A673 (cell line): ENCODE results near the gene NDC80. TPM values are rescaled to one million over a fixed set of nuclear protein-coding genes. Genes with fewer than 3 reads are reported as not detected.

Experiments used
- BruUV-seq: library from RNA; stranded (reverse); fragments of 400-500 nt; replicated peaks from 2 replicates; lab custom pipeline; 2021; lab: Mats Ljungman, UMichigan
- CTCF ChIA-PET: fragments of 300-600 bp; sonication (Branson Sonifier 250); formaldehyde crosslinking; loops from one replicate; lab custom pipeline; 2022; ENCODE audit warnings: antibody characterized with exemption; lab: Charles Lee
- POLR2A ChIA-PET: fragments of 300-600 bp; sonication (Branson Sonifier 250); formaldehyde crosslinking; loops from one replicate; lab custom pipeline; 2022; ENCODE audit warnings: antibody characterized with exemption; ENCODE audit not compliant: low non-redundant PET; lab: Charles Lee
- DNase-seq: peaks from one replicate; pipeline ENCODE4 v3.0.0-alpha.2; 2015; ENCODE audit warnings: low spot score
- H3K27ac ChIP-seq: fragments of 200-600 bp; sonication (generic); 2 replicates; pipeline ENCODE4 v1.5.1; 2016; ENCODE audit warnings: mixed run types, low read depth, mild to moderate bottlenecking, mixed read lengths, antibody characterized with exemption, low read length; ENCODE audit not compliant: poor library complexity, severe bottlenecking
- H3K27me3 ChIP-seq: fragments of 200-600 bp; sonication (generic); replicated peaks from 2 replicates; pipeline ENCODE4 v1.6.1; 2017; ENCODE audit warnings: mixed run types, low read depth, mild to moderate bottlenecking, mixed read lengths, antibody characterized with exemption, low read length; ENCODE audit not compliant: insufficient read depth, poor library complexity
- H3K36me3 ChIP-seq: fragments of 200-600 bp; sonication (generic); 2 replicates; pipeline ENCODE4 v1.6.1; 2016; ENCODE audit warnings: mixed run types, mild to moderate bottlenecking, mixed read lengths, antibody characterized with exemption, low read length; ENCODE audit not compliant: insufficient read depth, poor library complexity, severe bottlenecking
- H3K4me1 ChIP-seq: fragments of 200-600 bp; sonication (generic); 2 replicates; pipeline ENCODE4 v1.6.1; 2017; ENCODE audit warnings: mixed run types, mild to moderate bottlenecking, mixed read lengths, antibody characterized with exemption, low read length; ENCODE audit not compliant: insufficient read depth, poor library complexity, severe bottlenecking
- H3K4me3 ChIP-seq: fragments of 200-600 bp; sonication (generic); 2 replicates; pipeline ENCODE4 v1.5.1; 2016; ENCODE audit warnings: low read depth, mixed run types, mild to moderate bottlenecking, mixed read lengths, low read length; ENCODE audit not compliant: poor library complexity, severe bottlenecking
- H3K9me3 ChIP-seq: fragments of 200-600 bp; sonication (generic); 2 replicates; pipeline ENCODE4 v1.6.1; 2016; ENCODE audit warnings: mixed run types, low read depth, mild to moderate bottlenecking, mixed read lengths, antibody characterized with exemption, low read length; ENCODE audit not compliant: poor library complexity, severe bottlenecking
- CTCF ChIP-seq: fragments of 300-800, 200-600 bp; sonication (generic); conservative IDR thresholded peaks from 2 replicates; pipeline ENCODE4 v1.5.1; 2017; ENCODE audit warnings: low read depth, mild to moderate bottlenecking, antibody characterized with exemption, low read length, moderate library complexity, mixed read lengths
- EZH2 ChIP-seq: fragments of 200-600 bp; sonication (generic); IDR thresholded peaks from 2 replicates; pipeline ENCODE4 v1.6.1; 2017; ENCODE audit warnings: borderline replicate concordance, low read depth, mild to moderate bottlenecking, mixed read lengths, antibody characterized with exemption, low read length; ENCODE audit not compliant: poor library complexity, severe bottlenecking
- intact Hi-C: fragments of 100-400 bp; cut with micrococcal nuclease; formaldehyde crosslinking; loops from one replicate; pipeline ENCODE4 v1.10.0; 2022; ENCODE audit not compliant: unreplicated experiment
- total RNA-seq: library from RNA; stranded (reverse); gene quantifications from 2 replicates; pipeline ENCODE4 v1.2.3, GENCODE V29; 2021

Gene NDC80
- total RNA-seq, 1 experiment from 2014 or later, result 72.6 TPM

GRCh38 chr18:2636126-2636631 lies 64.8 kb downstream of the NDC80 start:
- Histone ChIP-seq H3K9me3 (no peaks in the 10 kb centered on the region), H3K36me3 (no peaks in the 10 kb centered on the region), H3K4me3 (no peak overlapping the region), H3K4me1 (no peaks in the 10 kb centered on the region), H3K27me3 (no peaks in the 10 kb centered on the region), H3K27ac (no peak overlapping the region)
- CTCF ChIA-PET, result no interaction called here
- BruUV-seq, result no TSS peak
- intact Hi-C loops, result no loop called here
- POLR2A ChIA-PET, result no interaction called here
- TF ChIP-seq EZH2, result no peak
- no peak for TF ChIP-seq CTCF
- no peak for DNase-seq

- ChIA-PET CTCF (no interaction called here), POLR2A (no interaction called here)
- BruUV-seq, result no TSS peak
- Histone ChIP-seq H3K36me3 (no peaks in the 10 kb centered on the region), H3K9me3 (no peaks in the 10 kb centered on the region), H3K27me3 (no peaks in the 10 kb centered on the region), H3K4me3 (no peak overlapping the region), H3K4me1 (no peaks in the 10 kb centered on the region), H3K27ac (no peak overlapping the region)
- intact Hi-C loops, result no loop called here
- no peak for TF ChIP-seq EZH2
- TF ChIP-seq CTCF, result no peak
- DNase-seq, result no peak
Measured at GRCh38 chr18:2641638-2642037, 70.3 kb downstream of the NDC80 start.

GRCh38 chr18:2642771-2643170 lies 71.4 kb downstream of the NDC80 start:
- intact Hi-C loops, result no loop called here
- POLR2A ChIA-PET, result no interaction called here
- Histone ChIP-seq H3K27me3 (no peaks in the 10 kb centered on the region), H3K36me3 (no peaks in the 10 kb centered on the region), H3K27ac (no peak overlapping the region), H3K4me3 (no peak overlapping the region), H3K9me3 (no peaks in the 10 kb centered on the region), H3K4me1 (no peaks in the 10 kb centered on the region)
- no peak for DNase-seq
- TF ChIP-seq EZH2 (no peak), CTCF (no peak)
- CTCF ChIA-PET, result no interaction called here
- BruUV-seq, result no TSS peak
